CD4-positive, alpha-beta T cell treated with Interferon alpha-2 for 1 hour (primary cell): Measurements from ENCODE around the gene SKAP1.

Experiments
- DNase-seq, 2 donors: peaks; one replicate each; pipeline ENCODE4 v3.0.0-alpha.2; 2020 to 2022

Gene SKAP1

GRCh38 chr17:48134912-48135480 is 295.0 kb downstream of the SKAP1 start:
- DNase-seq, result no peak

- DNase-seq, result no peak
These were observed 297.6 kb downstream of the SKAP1 start for GRCh38 chr17:48132385-48132784.

- DNase-seq, result peak; percentile 48 to 73
These were observed 298.7 kb downstream of the SKAP1 start for GRCh38 chr17:48131216-48131824.

GRCh38 chr17:48129981-48130380 is 300.0 kb downstream of the SKAP1 start:
- no peak for DNase-seq

- DNase-seq, result no peak
These were observed 301.6 kb downstream of the SKAP1 start for GRCh38 chr17:48128400-48128799.

- DNase-seq, result no peak
These were observed 302.5 kb downstream of the SKAP1 start for GRCh38 chr17:48127371-48128051.

GRCh38 chr17:48126532-48126850 is 303.5 kb downstream of the SKAP1 start:
- no peak for DNase-seq

GRCh38 chr17:48125829-48126531 is 304.0 kb downstream of the SKAP1 start:
- DNase-seq, result no peak

GRCh38 chr17:48123776-48124388 is 306.1 kb downstream of the SKAP1 start:
- no peak for DNase-seq

GRCh38 chr17:48123111-48123510 is 306.9 kb downstream of the SKAP1 start:
- DNase-seq, result no peak

- DNase-seq, result no peak
These were observed 307.4 kb downstream of the SKAP1 start for GRCh38 chr17:48122665-48123045.

- DNase-seq, result no peak
These were observed 307.9 kb downstream of the SKAP1 start for GRCh38 chr17:48121923-48122664.

- peak; percentile 55 to 67 for DNase-seq
These were observed 316.8 kb downstream of the SKAP1 start for GRCh38 chr17:48113201-48113676.

- no peak for DNase-seq
These were observed 318.1 kb downstream of the SKAP1 start for GRCh38 chr17:48111937-48112241.

GRCh38 chr17:48110761-48111160 is 319.3 kb downstream of the SKAP1 start:
- DNase-seq, result no peak

- peak; percentile 92 to 94 for DNase-seq
These were observed 322.6 kb downstream of the SKAP1 start, which contains the start of gene SNX11 for GRCh38 chr17:48107137-48108055. SNX11 (plus strand) TSS chr17:48107766; CDS start chr17:48112044, 4,278 bp downstream.

- DNase-seq, result no peak
These were observed 323.2 kb downstream of the SKAP1 start for GRCh38 chr17:48106802-48107136.

GRCh38 chr17:48104440-48104839 is 325.6 kb downstream of the SKAP1 start:
- no peak for DNase-seq

GRCh38 chr17:48102798-48103715 is 327.0 kb downstream of the SKAP1 start:
- peak; percentile 62 to 68 for DNase-seq

GRCh38 chr17:48102043-48102750 is 327.8 kb downstream of the SKAP1 start:
- no peak for DNase-seq
